Measurements from ENCODE around the gene HOXC10. TPM values are rescaled to one million over a fixed set of nuclear protein-coding genes. Genes with fewer than 3 reads are reported as not detected.

The HOXC10 gene
- total RNA-seq, 6 donors from 2014 or later, result not detected

DNA sequence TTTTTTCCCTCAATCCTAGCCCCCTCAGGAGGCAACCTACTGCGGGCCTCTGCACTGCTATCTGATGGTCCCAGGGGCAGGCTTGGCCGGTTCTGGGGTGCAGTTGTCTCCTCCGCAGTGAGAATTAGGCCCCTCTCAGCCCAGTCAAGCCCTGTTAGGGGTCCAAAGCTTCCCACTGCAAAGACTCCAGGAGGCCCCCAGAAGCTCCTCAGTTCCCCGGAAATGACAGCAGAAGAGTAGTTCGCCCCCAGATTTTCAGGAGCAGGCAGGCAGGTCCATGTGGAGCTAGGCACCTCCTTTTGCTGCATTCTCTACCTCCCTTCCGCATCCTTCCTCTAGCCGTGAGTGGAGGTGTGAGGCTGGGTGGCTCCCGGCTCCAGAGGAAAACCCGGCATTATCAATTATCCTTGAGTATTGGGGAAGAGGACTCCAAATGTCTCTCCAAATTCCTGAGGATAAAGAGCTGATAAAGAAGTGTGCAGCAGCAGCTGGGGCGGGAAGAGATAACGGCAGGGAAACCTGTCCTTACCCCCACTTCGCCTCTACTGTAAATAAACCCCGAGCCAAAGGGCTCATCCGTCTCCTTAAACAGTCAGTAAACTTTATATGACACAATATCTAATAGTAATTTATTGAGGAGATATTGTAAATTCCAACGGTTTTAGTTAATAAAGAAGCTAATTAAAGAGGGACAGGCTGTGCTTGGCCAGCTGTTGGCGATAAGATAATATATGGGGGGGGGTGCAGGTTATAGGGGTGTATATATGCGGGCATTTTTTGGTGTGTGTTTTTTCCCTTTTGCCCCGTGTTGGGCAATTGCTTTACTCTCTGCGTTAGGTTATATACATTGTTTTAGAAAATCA is 30.9 kb upstream of the HOXC10 start:
- ATAC-seq (ENCODE audit: low FRiP score in 2 of 2) (no peak), DNase-seq (no peak)
- WGBS, 2 donors, result 6 to 7% methylated on average over 19 of the region's 19 CpGs
- peaks cover 0 to 97% (median 62%) of the 10 kb centered on the region in 4 donors for H3K27me3 ChIP-seq
- H3K36me3 ChIP-seq, result no peaks in the 10 kb centered on the region
- no peak overlapping the region for H3K27ac ChIP-seq
- peaks cover 0 to 33% (median 3%) of the 10 kb centered on the region in 4 donors for H3K4me1 ChIP-seq
- TF ChIP-seq EP300 (IDR thresholded peaks at IDR 0.05) (no peak), POLR2A (IDR thresholded peaks at IDR 0.05) (no peak), POLR2AphosphoS5 (IDR thresholded peaks at IDR 0.05) (no peak)
- TF ChIP-seq, protein P1, sequence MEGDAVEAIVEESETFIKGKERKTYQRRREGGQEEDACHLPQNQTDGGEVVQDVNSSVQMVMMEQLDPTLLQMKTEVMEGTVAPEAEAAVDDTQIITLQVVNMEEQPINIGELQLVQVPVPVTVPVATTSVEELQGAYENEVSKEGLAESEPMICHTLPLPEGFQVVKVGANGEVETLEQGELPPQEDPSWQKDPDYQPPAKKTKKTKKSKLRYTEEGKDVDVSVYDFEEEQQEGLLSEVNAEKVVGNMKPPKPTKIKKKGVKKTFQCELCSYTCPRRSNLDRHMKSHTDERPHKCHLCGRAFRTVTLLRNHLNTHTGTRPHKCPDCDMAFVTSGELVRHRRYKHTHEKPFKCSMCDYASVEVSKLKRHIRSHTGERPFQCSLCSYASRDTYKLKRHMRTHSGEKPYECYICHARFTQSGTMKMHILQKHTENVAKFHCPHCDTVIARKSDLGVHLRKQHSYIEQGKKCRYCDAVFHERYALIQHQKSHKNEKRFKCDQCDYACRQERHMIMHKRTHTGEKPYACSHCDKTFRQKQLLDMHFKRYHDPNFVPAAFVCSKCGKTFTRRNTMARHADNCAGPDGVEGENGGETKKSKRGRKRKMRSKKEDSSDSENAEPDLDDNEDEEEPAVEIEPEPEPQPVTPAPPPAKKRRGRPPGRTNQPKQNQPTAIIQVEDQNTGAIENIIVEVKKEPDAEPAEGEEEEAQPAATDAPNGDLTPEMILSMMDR (IDR thresholded peaks at IDR 0.05), result no peak
- H3K9me3 ChIP-seq, result no peaks in the 10 kb centered on the region
- no peak overlapping the region for H3K4me3 ChIP-seq

DNA sequence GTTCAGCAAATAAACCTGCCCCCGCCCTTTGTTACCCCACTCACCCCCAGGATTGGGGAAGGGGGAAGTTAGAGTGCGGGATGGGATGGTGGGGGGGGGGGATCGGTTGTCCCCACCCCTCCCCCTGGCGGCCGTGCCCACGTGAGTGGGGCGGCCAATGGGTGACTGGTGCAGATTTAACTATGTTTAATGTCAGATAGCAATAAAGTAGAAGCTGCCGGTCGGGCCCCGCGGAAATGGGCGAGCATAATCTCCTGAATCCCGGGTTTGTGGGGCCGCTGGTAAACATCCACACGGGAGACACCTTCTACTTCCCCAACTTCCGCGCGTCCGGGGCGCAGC is 30.3 kb upstream of the HOXC10 start, which contains the start of gene HOXC12:
Gene HOXC12 (plus strand): TSS at position 210 of the 342 bp plus-strand sequence. CDS start 27 bp downstream, at position 237.
- no peak within 1 kb of the TSS for H3K4me3 ChIP-seq

DNA sequence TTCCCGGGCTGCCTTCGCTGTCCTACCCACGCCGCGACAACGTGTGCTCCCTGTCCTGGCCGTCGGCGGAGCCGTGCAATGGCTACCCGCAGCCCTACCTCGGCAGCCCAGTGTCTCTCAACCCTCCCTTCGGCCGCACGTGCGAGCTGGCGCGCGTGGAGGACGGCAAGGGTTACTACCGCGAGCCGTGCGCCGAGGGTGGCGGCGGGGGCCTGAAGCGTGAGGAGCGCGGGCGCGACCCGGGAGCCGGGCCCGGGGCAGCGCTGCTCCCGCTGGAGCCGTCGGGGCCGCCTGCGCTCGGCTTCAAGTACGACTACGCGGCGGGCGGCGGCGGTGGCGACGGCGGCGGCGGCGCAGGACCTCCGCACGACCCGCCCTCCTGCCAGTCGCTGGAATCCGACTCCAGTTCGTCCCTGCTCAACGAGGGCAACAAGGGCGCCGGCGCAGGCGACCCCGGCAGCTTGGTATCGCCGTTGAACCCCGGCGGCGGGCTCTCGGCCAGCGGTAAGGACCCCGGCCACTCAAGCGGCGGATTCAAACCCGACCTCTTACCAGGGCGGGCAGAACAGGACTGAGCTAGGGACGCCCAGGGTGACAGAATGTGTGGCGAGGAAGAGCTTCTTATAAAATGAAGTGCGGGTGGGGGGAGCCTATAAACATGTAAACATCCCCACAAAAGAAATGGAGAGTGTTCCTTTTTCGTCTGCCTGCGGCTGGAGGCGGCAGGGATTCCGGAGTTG is 29.7 kb upstream of the HOXC10 start:
- H3K27ac ChIP-seq, result no peak overlapping the region
- H3K4me3 ChIP-seq, result no peak overlapping the region
- H3K36me3 ChIP-seq, result no peaks in the 10 kb centered on the region
- TF ChIP-seq POLR2A (IDR thresholded peaks at IDR 0.05) (no peak), EP300 (IDR thresholded peaks at IDR 0.05) (no peak), POLR2AphosphoS5 (IDR thresholded peaks at IDR 0.05) (no peak)
- TF ChIP-seq, protein P1 (IDR thresholded peaks at IDR 0.05), result no peak
- WGBS, 2 donors, result 7 to 16% methylated on average over 8 to 50 of the region's 86 CpGs
- H3K27me3 ChIP-seq, result peaks cover 0 to 91% (median 60%) of the 10 kb centered on the region in 4 donors
- H3K9me3 ChIP-seq, result no peaks in the 10 kb centered on the region
- ATAC-seq (ENCODE audit: low FRiP score in 2 of 2), result no peak
- peak in 1 of 2 donors; percentile 79 for DNase-seq
- H3K4me1 ChIP-seq, result peaks cover 0 to 33% (median 3%) of the 10 kb centered on the region in 4 donors

More for the DNA sequence above, 30.3 kb upstream of the HOXC10 start, which contains the start of gene HOXC12:
- H3K27me3 ChIP-seq, result peaks cover 0 to 94% (median 61%) of the 10 kb centered on the region in 4 donors
- peaks cover 0 to 33% (median 3%) of the 10 kb centered on the region in 4 donors for H3K4me1 ChIP-seq
- whole genome bisulfite sequencing, 2 donors, result 4 to 7% methylated on average over 14 to 18 of the region's 20 CpGs
- DNase-seq (no peak), ATAC-seq (ENCODE audit: low FRiP score in 2 of 2) (no peak)
- TF ChIP-seq, protein P1 (IDR thresholded peaks at IDR 0.05), result no peak
- no peak for TF ChIP-seq EP300 (IDR thresholded peaks at IDR 0.05)
- no peak for TF ChIP-seq POLR2A (IDR thresholded peaks at IDR 0.05)
- TF ChIP-seq POLR2AphosphoS5 (IDR thresholded peaks at IDR 0.05), result no peak
- H3K9me3 ChIP-seq, result no peaks in the 10 kb centered on the region
- H3K27ac ChIP-seq, result no peak within 1 kb of the TSS
- H3K36me3 ChIP-seq, result no peaks in the 10 kb centered on the region

DNA sequence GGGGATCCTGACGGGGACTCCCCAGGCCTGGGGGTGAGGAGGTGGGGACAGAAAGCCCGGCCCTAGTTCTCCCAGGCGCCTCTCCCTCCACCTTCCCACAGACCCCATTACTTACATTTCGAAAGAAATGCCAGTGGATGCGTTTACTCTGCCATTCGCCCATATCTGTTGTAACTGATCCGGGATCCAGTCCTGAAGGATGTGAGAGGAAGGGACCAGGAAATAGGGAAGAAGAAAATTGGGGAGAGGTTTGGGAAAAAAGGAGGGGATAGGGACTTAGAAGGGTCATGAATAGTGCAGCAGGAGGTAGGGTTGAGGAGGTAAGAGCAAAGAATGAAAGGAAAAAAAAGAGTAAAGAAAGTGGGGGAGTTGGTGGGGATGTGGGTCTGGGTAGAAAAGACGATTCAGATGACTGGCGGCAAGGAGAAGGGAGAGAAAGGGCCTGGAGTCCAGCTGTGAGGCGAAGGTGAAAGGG is 29.1 kb upstream of the HOXC10 start:
- H3K4me1 ChIP-seq, result peaks cover 0 to 36% (median 5%) of the 10 kb centered on the region in 4 donors
- H3K9me3 ChIP-seq, result no peaks in the 10 kb centered on the region
- ATAC-seq (ENCODE audit: low FRiP score in 2 of 2) (no peak), DNase-seq (no peak)
- WGBS, 2 donors, result 9 to 11% methylated on average over 10 of the region's 10 CpGs
- H3K4me3 ChIP-seq, result no peak overlapping the region
- H3K36me3 ChIP-seq, result no peaks in the 10 kb centered on the region
- H3K27me3 ChIP-seq, result peaks cover 0 to 93% (median 57%) of the 10 kb centered on the region in 4 donors
- TF ChIP-seq, protein P1 (IDR thresholded peaks at IDR 0.05), result no peak
- no peak for TF ChIP-seq POLR2AphosphoS5 (IDR thresholded peaks at IDR 0.05)
- no peak overlapping the region for H3K27ac ChIP-seq
